ENCODE results near the gene MMP24.
"Not testable (repeated sequence)": the region's sequence is repeated elsewhere in the genome, so short reads cannot be mapped to it uniquely, and the experiment has no call there.

Gene MMP24

GRCh38 chr20:35226126-35226883 is at the start of gene MMP24:
TSS of gene MMP24 (plus strand) at chr20:35226690. CDS start at chr20:35226739, 49 bp downstream.
- Histone ChIP-seq H3K9me3 (ENCODE audit: control insufficient read depth in 2 of 2, low read length in 2 of 2) (no peaks in the 10 kb centered on the region), H3K27ac (ENCODE audit: low read length) (no peak within 1 kb of the TSS), H3K4me1 (ENCODE audit: control insufficient read depth, insufficient read depth, low read length) (peaks cover 6% of the 10 kb centered on the region), H3K9ac (ENCODE audit: low read length in 2 of 2) (no peak within 1 kb of the TSS), H3K27me3 (ENCODE audit: control insufficient read depth in 1 of 2, insufficient read depth in 2 of 2, low read length in 2 of 2) (no peaks in the 10 kb centered on the region), H3K4me3 (ENCODE audit: low read length in 2 of 2) (peak within 1 kb of the TSS in 1 of 2 donors; percentile 49), H3K36me3 (ENCODE audit: control insufficient read depth in 2 of 2, insufficient read depth in 2 of 2, low read length in 2 of 2) (peaks cover 0 to 6% of the 10 kb centered on the region in 2 donors)

DNA sequence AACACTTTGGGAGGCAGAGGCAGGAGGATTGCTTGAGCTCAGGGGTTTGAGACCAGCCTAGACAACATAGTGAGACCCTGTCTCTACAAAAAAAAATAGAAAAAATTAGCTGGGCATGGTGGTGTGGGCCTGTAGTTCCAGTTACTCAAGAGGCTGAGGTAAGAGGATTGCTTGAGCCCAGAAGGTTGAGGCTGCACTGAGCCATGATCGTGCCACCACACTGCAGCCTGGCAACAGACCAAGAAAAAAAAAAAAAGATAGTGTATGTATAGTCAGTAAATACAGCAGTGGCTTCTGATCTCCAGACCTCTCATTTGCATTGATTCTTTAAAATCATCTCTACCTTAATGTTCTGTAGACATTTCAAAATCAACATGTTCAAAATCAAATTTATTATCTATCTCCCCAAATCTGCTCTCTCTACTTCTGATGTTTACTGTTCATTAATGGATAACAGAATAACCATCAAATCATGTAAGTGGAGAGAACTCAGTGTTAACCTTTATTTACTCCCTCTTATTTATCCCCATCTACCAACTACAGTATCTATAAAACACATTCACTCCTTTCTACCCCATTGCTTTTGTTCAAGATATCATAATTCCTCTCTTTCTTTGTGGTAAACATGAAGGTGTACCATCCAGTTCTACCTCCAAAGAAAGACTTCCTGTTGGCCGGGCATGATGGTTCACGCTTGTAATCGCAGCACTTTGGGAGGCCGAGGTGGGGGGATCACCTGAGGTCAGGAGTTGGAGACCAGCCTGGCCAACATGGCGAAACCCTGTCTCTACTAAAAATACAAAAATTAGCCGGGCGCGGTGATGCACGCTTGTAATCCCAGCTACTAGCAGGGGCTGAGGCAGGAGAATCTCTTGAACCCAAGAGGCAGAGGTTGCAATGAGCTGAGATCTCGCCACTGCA is 46.9 kb upstream of the MMP24 start:
- Histone ChIP-seq H3K27me3 (ENCODE audit: control insufficient read depth in 1 of 2, insufficient read depth in 2 of 2, low read length in 2 of 2) (no peaks in the 10 kb centered on the region), H3K9ac (ENCODE audit: low read length in 2 of 2) (no peak overlapping the region), H3K4me3 (ENCODE audit: low read length in 2 of 2) (no peak overlapping the region), H3K9me3 (ENCODE audit: control insufficient read depth in 2 of 2, low read length in 2 of 2) (no peaks in the 10 kb centered on the region), H3K4me1 (ENCODE audit: control insufficient read depth, insufficient read depth, low read length) (no peaks in the 10 kb centered on the region), H3K36me3 (ENCODE audit: control insufficient read depth in 2 of 2, insufficient read depth in 2 of 2, low read length in 2 of 2) (peaks cover 0 to 5% of the 10 kb centered on the region in 2 donors), H3K27ac (ENCODE audit: low read length) (no peak overlapping the region)

DNA sequence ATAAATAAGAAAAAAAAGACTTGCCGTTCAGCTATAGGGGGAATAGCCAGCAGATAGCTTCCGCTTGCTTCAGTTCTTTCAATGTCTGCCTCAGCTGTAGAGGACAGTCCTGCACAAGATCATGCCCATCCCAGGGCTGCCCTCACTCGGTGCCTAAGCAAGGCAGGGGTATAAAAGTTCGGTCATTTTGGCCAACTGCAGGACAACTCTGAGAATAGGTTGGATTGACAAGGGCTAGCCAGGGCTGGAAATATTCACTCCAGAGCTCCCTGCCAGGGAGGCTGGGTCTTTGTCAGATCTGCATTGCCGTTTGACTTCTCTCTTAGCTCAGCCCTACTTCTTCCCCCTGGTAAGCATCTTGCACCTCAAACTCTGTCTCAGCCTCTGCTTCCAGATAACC is 46.2 kb upstream of the MMP24 start:
- Histone ChIP-seq H3K9ac (ENCODE audit: low read length in 2 of 2) (no peak overlapping the region), H3K4me3 (ENCODE audit: low read length in 2 of 2) (no peak overlapping the region), H3K36me3 (ENCODE audit: control insufficient read depth in 2 of 2, insufficient read depth in 2 of 2, low read length in 2 of 2) (peaks cover 0 to 5% of the 10 kb centered on the region in 2 donors), H3K9me3 (ENCODE audit: control insufficient read depth in 2 of 2, low read length in 2 of 2) (no peaks in the 10 kb centered on the region), H3K27me3 (ENCODE audit: control insufficient read depth in 1 of 2, insufficient read depth in 2 of 2, low read length in 2 of 2) (no peaks in the 10 kb centered on the region), H3K27ac (ENCODE audit: low read length) (no peak overlapping the region), H3K4me1 (ENCODE audit: control insufficient read depth, insufficient read depth, low read length) (no peaks in the 10 kb centered on the region)

DNA sequence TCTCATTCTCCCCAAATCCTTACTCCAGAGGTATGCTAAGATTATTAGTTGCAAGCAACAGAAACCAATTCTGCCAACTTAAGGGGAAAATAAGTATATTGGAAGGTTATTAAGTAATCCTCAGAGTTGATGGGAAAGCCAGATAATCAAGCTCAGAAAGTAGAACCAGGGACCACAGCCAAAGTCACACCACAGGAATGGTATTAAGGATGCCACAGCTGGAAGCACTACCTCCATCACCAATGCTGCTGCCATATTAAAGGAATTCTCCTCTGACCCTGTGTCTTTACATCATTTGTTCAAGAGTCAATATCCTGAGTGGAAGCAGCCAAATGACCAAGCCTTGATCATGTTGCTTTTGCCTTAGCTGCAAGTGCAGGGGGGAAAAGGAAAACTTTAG is 44.8 kb upstream of the MMP24 start:
- H3K27ac ChIP-seq (ENCODE audit: low read length) = no peak overlapping the region

DNA sequence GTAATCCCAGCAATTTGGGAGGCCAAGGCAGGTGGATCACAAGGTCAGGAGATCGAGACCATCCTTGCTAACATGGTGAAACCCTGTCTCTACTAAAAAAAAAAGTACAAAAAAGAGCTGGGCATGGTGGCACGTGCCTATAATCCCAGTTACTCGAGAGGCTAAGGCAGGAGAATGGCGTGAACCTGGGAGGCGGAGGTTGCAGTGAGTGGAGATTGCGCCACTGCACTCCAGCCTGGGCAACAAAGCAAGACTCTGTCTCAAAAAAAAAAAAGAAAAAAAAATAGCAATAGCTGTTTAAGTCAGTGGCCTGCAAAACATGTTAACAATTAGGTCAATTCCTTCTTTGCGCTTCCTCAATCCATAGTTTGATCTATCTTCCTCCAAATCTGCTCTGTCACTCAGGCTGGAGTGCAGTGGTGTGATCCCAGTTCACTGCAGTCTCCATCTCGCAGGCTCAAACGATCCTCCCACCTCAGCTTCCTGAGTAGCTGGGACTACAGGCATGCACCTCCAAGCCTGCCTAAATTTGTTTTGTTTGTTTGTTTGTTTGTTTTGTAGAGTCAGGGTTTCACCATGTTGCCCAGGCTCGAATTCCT is 39.7 kb upstream of the MMP24 start:
- not testable (repeated sequence) for H3K9me3 ChIP-seq (ENCODE audit: control insufficient read depth in 2 of 2, low read length in 2 of 2); H3K27ac ChIP-seq (ENCODE audit: low read length); H3K4me3 ChIP-seq (ENCODE audit: low read length in 2 of 2); H3K27me3 ChIP-seq (ENCODE audit: control insufficient read depth in 1 of 2, insufficient read depth in 2 of 2, low read length in 2 of 2); H3K9ac ChIP-seq (ENCODE audit: low read length in 2 of 2); H3K36me3 ChIP-seq (ENCODE audit: control insufficient read depth in 2 of 2, insufficient read depth in 2 of 2, low read length in 2 of 2)
- peaks cover 11% of the 10 kb centered on the region for H3K4me1 ChIP-seq (ENCODE audit: control insufficient read depth, insufficient read depth, low read length)

More for the DNA sequence above, 44.8 kb upstream of the MMP24 start:
- H3K27me3 ChIP-seq (ENCODE audit: control insufficient read depth in 1 of 2, insufficient read depth in 2 of 2, low read length in 2 of 2) = no peaks in the 10 kb centered on the region
- no peaks in the 10 kb centered on the region for H3K4me1 ChIP-seq (ENCODE audit: control insufficient read depth, insufficient read depth, low read length)
- H3K9me3 ChIP-seq (ENCODE audit: control insufficient read depth in 2 of 2, low read length in 2 of 2) = no peaks in the 10 kb centered on the region
- H3K36me3 ChIP-seq (ENCODE audit: control insufficient read depth in 2 of 2, insufficient read depth in 2 of 2, low read length in 2 of 2) = no peaks in the 10 kb centered on the region
- no peak overlapping the region for H3K9ac ChIP-seq (ENCODE audit: low read length in 2 of 2)
- H3K4me3 ChIP-seq (ENCODE audit: low read length in 2 of 2) = no peak overlapping the region

DNA sequence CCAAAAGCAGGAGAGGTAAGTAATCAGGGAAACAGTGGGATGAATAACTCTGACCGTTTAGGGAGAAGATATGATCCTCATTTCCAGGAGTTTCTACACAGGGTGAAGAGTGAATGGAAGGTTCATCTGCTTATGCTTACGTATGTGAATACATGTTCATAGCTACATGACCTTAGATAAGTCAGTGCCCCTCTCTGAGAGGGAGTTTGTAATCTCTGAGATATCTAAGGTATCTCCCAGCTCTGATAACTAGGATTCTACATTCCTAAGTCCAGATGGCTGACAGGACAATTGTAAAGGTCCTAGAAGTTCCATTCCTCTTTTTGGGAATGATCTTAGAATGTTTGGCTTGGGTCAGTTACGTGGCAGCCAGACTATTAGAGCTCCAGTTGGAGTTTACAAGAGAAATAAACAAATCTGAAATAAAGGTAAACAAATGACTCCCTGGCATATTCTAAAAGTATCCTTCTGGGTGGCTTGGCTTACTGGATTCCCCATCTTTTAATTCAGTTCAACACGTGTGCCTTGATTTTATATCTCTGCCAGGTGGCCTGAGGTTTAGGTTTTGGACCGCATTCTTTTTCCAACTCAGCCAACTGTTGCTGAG is 38.8 kb upstream of the MMP24 start:
- no peaks in the 10 kb centered on the region for H3K27me3 ChIP-seq (ENCODE audit: control insufficient read depth in 1 of 2, insufficient read depth in 2 of 2, low read length in 2 of 2)
- H3K4me3 ChIP-seq (ENCODE audit: low read length in 2 of 2) = no peak overlapping the region
- H3K27ac ChIP-seq (ENCODE audit: low read length) = peak overlapping the region; percentile 3
- H3K36me3 ChIP-seq (ENCODE audit: control insufficient read depth in 2 of 2, insufficient read depth in 2 of 2, low read length in 2 of 2) = no peaks in the 10 kb centered on the region
- H3K9me3 ChIP-seq (ENCODE audit: control insufficient read depth in 2 of 2, low read length in 2 of 2) = no peaks in the 10 kb centered on the region
- H3K9ac ChIP-seq (ENCODE audit: low read length in 2 of 2) = no peak overlapping the region
- peaks cover 14% of the 10 kb centered on the region for H3K4me1 ChIP-seq (ENCODE audit: control insufficient read depth, insufficient read depth, low read length)

- peaks cover 14% of the 10 kb centered on the region for H3K4me1 ChIP-seq (ENCODE audit: control insufficient read depth, insufficient read depth, low read length)
- H3K36me3 ChIP-seq (ENCODE audit: control insufficient read depth in 2 of 2, insufficient read depth in 2 of 2, low read length in 2 of 2); H3K27ac ChIP-seq (ENCODE audit: low read length): not testable (repeated sequence)
These were observed 37.3 kb upstream of the MMP24 start for GRCh38 chr20:35189223-35189622.

GRCh38 chr20:35190556-35190955 is 35.9 kb upstream of the MMP24 start:
- no peaks in the 10 kb centered on the region for H3K9me3 ChIP-seq (ENCODE audit: control insufficient read depth in 2 of 2, low read length in 2 of 2)
- H3K36me3 ChIP-seq (ENCODE audit: control insufficient read depth in 2 of 2, insufficient read depth in 2 of 2, low read length in 2 of 2) = no peaks in the 10 kb centered on the region
- H3K9ac ChIP-seq (ENCODE audit: low read length in 2 of 2) = no peak overlapping the region
- H3K4me1 ChIP-seq (ENCODE audit: control insufficient read depth, insufficient read depth, low read length) = peaks cover 14% of the 10 kb centered on the region
- H3K27me3 ChIP-seq (ENCODE audit: control insufficient read depth in 1 of 2, insufficient read depth in 2 of 2, low read length in 2 of 2) = no peaks in the 10 kb centered on the region
- no peak overlapping the region for H3K4me3 ChIP-seq (ENCODE audit: low read length in 2 of 2)
- H3K27ac ChIP-seq (ENCODE audit: low read length) = no peak overlapping the region

More at GRCh38 chr20:35189223-35189622, 37.3 kb upstream of the MMP24 start:
- H3K9me3 ChIP-seq (ENCODE audit: control insufficient read depth in 2 of 2, low read length in 2 of 2); H3K27me3 ChIP-seq (ENCODE audit: control insufficient read depth in 1 of 2, insufficient read depth in 2 of 2, low read length in 2 of 2); H3K4me3 ChIP-seq (ENCODE audit: low read length in 2 of 2); H3K9ac ChIP-seq (ENCODE audit: low read length in 2 of 2): not testable (repeated sequence)

DNA sequence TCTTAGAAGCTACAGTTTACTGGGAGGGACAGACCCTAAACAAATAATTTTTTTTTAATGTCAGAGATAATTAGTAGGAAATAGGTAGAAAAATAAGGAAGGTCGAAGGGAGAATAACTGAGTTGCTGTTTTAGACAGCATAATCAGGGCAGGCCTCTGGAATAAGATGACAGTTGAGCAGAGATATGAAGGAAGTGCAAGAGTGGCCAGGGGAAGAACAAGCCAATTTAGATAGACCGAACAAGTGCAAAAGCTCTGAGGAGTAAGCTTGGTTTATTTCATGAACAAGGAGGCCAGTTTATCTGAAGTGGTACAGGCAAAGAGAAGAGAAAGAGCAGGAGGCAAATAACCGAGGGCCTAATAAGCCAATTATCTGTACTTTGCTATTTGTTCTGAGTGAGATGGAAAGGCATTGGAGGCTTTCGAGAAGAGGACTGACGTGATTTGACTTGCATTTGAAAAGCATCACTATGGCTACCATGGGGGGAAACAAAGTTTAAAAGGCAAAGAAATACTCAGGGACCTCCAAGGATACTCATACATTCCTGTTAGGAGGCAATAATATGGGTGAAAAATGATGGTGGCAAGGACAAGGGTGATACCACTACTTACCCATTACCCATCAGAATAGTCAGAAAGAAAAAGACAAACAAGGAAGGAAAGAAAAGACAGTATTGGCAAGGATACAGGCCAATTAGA is 34.9 kb upstream of the MMP24 start:
- Histone ChIP-seq H3K36me3 (ENCODE audit: control insufficient read depth in 2 of 2, insufficient read depth in 2 of 2, low read length in 2 of 2) (no peaks in the 10 kb centered on the region), H3K9ac (ENCODE audit: low read length in 2 of 2) (no peak overlapping the region), H3K27ac (ENCODE audit: low read length) (no peak overlapping the region), H3K27me3 (ENCODE audit: control insufficient read depth in 1 of 2, insufficient read depth in 2 of 2, low read length in 2 of 2) (no peaks in the 10 kb centered on the region), H3K9me3 (ENCODE audit: control insufficient read depth in 2 of 2, low read length in 2 of 2) (peaks cover 0 to 4% of the 10 kb centered on the region in 2 donors), H3K4me3 (ENCODE audit: low read length in 2 of 2) (no peak overlapping the region), H3K4me1 (ENCODE audit: control insufficient read depth, insufficient read depth, low read length) (peaks cover 14% of the 10 kb centered on the region)
